G401.6 (cell line): ENCODE results near the gene FANCD2OS.
"Not testable (repeated sequence)": the region's sequence is repeated elsewhere in the genome, so short reads cannot be mapped to it uniquely, and the experiment has no call there.

ENCODE experiments used
- FAIRE-seq: peaks from 2 replicates; lab custom pipeline; 2012; peaks lifted over from hg19 to GRCh38; lab: Jason Lieb, UNC

Gene FANCD2OS

DNA sequence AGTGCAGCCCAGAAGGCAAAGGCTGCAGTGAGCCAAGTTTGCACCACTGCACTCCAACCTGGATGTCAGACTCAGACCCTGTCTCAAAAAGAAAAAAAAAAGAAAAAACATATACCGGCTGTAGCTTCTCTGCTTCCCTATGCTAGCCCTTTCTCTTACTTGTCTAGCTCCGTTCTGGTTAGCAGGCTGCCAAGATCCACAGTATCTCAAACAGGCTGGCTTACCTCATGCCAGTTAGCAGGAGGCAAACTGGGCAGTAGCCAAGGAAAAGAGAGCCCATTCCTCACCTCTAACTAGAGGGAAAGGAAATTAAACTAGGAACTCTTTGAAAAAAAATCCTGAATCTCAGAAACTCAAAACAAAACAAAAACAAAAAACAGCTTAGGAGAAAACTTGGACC lies 16.7 kb downstream of the FANCD2OS start:
- not testable (repeated sequence) for FAIRE-seq

DNA sequence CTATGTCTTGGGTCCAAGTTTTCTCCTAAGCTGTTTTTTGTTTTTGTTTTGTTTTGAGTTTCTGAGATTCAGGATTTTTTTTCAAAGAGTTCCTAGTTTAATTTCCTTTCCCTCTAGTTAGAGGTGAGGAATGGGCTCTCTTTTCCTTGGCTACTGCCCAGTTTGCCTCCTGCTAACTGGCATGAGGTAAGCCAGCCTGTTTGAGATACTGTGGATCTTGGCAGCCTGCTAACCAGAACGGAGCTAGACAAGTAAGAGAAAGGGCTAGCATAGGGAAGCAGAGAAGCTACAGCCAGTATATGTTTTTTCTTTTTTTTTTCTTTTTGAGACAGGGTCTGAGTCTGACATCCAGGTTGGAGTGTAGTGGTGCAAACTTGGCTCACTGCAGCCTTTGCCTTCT lies 17.3 kb downstream of the FANCD2OS start:
- not testable (repeated sequence) for FAIRE-seq

DNA sequence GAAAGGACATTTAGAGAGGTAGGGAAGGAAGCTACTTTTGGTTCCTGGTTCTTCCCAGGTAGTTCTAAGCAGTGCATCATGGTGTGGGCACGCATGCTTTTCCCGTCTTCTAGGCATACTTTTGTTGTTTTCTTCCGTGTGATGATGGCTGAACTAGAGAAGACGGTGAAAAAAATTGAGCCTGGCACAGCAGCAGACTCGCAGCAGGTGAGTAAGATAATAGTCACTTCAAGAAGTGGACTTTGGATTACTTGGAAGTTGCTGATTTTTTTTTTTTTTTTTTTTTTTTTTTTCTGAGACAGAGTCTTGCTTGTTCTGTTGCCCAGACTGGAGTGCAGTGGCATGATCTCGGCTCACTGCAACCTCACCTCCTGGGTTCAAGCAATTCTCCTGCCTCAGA lies 17.9 kb downstream of the FANCD2OS start:
- FAIRE-seq = no peak

DNA sequence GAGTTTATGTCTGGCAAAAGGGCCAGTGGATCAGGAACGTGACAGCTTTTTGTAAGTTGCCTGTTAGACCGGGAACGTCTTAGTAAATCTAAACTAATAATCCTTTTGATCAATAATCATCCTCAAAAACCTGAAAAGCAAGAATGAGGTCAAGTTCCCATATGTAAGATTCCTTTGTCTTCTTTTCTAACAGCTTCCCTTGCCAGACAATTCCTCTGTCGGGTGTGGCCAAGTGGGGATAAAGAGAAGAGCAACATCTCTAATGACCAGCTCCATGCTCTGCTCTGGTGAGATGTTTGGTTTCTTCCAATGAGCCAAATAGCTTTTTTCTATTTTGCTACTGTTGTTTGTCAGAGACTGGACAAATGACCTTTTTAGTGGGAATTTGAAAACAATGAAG lies 19.8 kb downstream of the FANCD2OS start:
- FAIRE-seq = no peak

DNA sequence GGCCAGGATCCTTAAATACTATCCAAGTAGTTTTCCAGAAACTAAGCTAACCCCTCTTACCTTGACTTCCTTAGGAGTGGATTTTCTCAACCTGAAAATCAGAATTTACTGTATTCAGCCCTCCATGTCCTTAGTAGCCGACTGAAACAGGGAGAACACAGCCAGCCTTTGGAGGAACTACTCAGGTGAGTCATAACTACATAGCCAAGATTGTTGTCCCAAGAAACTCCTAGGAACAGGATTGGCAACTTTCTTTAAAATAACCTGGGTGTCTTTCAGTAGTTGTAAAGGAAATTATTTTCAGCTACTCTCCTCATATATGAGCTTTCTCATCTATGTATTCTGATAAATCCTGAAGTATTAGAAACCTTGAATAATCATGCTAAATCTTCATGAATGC lies 22.3 kb downstream of the FANCD2OS start:
- no peak for FAIRE-seq

DNA sequence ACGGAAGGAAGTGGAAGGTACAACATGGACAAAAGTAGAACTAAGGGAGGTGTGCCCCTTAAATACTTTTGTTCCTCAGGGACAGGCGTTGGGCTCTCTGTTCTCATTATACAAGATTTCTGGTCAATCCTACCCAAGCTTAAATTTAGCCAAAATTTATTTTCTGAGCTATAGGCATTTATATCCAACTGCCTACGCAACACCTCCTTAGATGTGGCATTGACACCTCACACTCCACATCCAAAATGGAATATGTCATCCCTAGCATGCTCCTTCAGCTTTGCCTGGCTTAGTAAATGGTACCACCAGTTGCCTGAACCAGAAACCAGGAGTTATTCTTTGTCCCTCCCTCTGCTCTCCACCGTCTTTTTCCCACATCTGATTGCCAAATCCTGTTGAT lies 26.2 kb downstream of the FANCD2OS start:
- no peak for FAIRE-seq

DNA sequence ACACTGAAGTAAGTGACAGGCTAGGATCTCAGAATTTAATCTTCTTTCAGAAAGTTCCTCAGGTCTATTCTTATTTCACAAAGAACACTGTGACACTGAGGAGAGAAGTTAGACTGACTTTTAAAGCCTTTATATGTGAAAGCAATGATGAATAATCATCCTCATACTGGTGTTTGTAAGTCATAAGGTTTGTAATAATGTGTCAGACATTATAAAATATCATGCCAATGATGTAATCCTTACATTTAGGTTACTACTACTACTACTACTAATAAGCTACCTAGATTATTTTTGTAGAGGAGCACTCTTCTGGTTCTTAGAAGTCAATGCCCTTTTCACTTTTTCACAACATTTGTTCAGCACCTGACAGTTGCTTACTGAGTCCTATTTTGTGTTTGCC lies 33.4 kb downstream of the FANCD2OS start:
- FAIRE-seq = no peak

DNA sequence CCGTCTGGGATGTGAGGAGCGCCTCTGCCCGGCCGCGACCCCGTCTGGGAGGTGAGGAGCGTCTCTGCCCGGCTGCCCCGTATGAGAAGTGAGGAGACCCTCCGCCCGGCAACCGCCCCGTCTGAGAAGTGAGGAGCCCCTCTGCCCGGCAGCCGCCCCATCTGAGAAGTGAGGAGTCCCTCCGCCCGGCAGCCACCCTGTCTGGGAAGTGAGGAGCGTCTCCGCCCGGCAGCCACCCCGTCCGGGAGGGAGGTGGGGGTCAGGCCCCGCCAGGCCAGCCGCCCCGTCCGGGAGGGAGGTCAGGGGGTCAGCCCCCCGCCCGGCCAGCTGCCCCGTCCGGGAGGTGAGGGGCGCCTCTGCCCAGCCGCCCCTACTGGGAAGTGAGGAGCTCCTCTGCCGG lies 38.0 kb downstream of the FANCD2OS start:
- FAIRE-seq = not testable (repeated sequence)

DNA sequence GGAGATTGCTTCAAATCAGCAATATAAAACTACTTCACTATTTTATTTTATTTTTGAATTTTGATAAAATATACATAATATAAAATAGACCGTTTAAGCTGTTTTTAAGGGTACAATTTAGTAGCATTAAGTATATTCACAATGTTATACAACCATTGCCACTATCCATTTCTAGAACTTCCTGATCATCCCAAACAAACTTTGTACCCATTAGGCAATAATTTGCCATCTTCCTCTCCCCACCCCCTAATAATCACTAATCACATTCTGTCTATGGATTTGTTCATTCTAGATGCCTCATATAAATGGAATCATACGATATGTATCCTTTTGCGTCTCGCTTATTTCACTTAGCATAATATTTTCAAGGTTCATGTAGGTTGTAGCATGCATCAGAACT lies 53.0 kb downstream of the FANCD2OS start:
- no peak for FAIRE-seq
